ENCODE measurements around the gene PLD4.

The PLD4 gene

GRCh38 chr14:104895207-104895785 is 29.4 kb upstream of the PLD4 start (continued):
- no peak for TF ChIP-seq POU6F1 (CRISPR knock-in tag; IDR thresholded peaks at IDR 0.05; ENCODE audit: borderline replicate concordance, low read depth)
- TF ChIP-seq ZFP30 (CRISPR knock-in tag; IDR thresholded peaks at IDR 0.05): no peak

- ATAC-seq: no peak; the same call in 2 of the 3 replicates
These were observed 28.7 kb upstream of the PLD4 start for GRCh38 chr14:104895786-104896661.

GRCh38 chr14:104897330-104898194 is 27.1 kb upstream of the PLD4 start:
- ATAC-seq: no peak
- TF ChIP-seq TOX (CRISPR knock-in tag; IDR thresholded peaks at IDR 0.05; ENCODE audit: borderline replicate concordance) (no peak), POU6F1 (CRISPR knock-in tag; IDR thresholded peaks at IDR 0.05; ENCODE audit: borderline replicate concordance, low read depth) (no peak), ZFP30 (CRISPR knock-in tag; IDR thresholded peaks at IDR 0.05) (no peak), ZNF70 (CRISPR knock-in tag; IDR thresholded peaks at IDR 0.05) (no peak)

More at GRCh38 chr14:104895786-104896661, 28.7 kb upstream of the PLD4 start:
- TF ChIP-seq ARNTL (CRISPR knock-in tag; IDR thresholded peaks at IDR 0.05; ENCODE audit: borderline replicate concordance, low read depth): no peak
- no peak for TF ChIP-seq ZNF8 (CRISPR knock-in tag; IDR thresholded peaks at IDR 0.05)
- TF ChIP-seq TOX (CRISPR knock-in tag; IDR thresholded peaks at IDR 0.05; ENCODE audit: borderline replicate concordance): no peak
- TF ChIP-seq ZC3H10 (CRISPR knock-in tag; IDR thresholded peaks at IDR 0.05): no peak
- no peak for TF ChIP-seq TSHZ2 (CRISPR knock-in tag; IDR thresholded peaks at IDR 0.05)
- TF ChIP-seq ZNF565 (CRISPR knock-in tag; conservative IDR thresholded peaks at IDR 0.05; ENCODE audit: low read depth): no peak
- no peak for TF ChIP-seq BACH2 (CRISPR knock-in tag; IDR thresholded peaks at IDR 0.05; ENCODE audit: borderline replicate concordance)
- TF ChIP-seq CSRNP3 (CRISPR knock-in tag; IDR thresholded peaks at IDR 0.05): no peak
- no peak for TF ChIP-seq CREB5 (CRISPR knock-in tag; IDR thresholded peaks at IDR 0.05; ENCODE audit: low read depth)
- no peak for TF ChIP-seq CSDC2 (CRISPR knock-in tag; IDR thresholded peaks at IDR 0.05)
- no peak for TF ChIP-seq OSR1 (CRISPR knock-in tag; IDR thresholded peaks at IDR 0.05)
- no peak for TF ChIP-seq ZFP30 (CRISPR knock-in tag; IDR thresholded peaks at IDR 0.05)
- TF ChIP-seq GLIS3 (CRISPR knock-in tag; IDR thresholded peaks at IDR 0.05): no peak
- TF ChIP-seq ESRRG (CRISPR knock-in tag; IDR thresholded peaks at IDR 0.05): no peak
- no peak for TF ChIP-seq SNAI2 (CRISPR knock-in tag; IDR thresholded peaks at IDR 0.05)
- TF ChIP-seq ZFP3 (CRISPR knock-in tag; IDR thresholded peaks at IDR 0.05): no peak
- no peak for TF ChIP-seq TCF4 (CRISPR knock-in tag; IDR thresholded peaks at IDR 0.05; ENCODE audit: borderline replicate concordance)
- TF ChIP-seq RARB (CRISPR knock-in tag; IDR thresholded peaks at IDR 0.05): no peak
- no peak for TF ChIP-seq PPARA (CRISPR knock-in tag; IDR thresholded peaks at IDR 0.05; ENCODE audit: borderline replicate concordance)
